Caco-2 (cell line): Measurements from ENCODE around the gene BTBD16. TPM values are rescaled to one million over a fixed set of nuclear protein-coding genes. Genes with fewer than 3 reads are reported as not detected.

Source experiments
- Bru-seq: library from RNA; stranded (reverse); fragments of 400-500 nt; gene quantifications from one replicate; lab custom pipeline; 2021; lab: Mats Ljungman, UMichigan
- BruChase-seq, 2 experiments: library from RNA; stranded (reverse); fragments of 400-500 nt; gene quantifications; one replicate each; lab custom pipeline; 2021; lab: Mats Ljungman, UMichigan
- BruUV-seq: library from RNA; stranded (reverse); fragments of 400-500 nt; replicated peaks from 2 replicates; lab custom pipeline; 2021; lab: Mats Ljungman, UMichigan
- CTCF ChIA-PET: fragments of 300-600 bp; sonication (Branson Sonifier 250); formaldehyde crosslinking; loops from one replicate; lab custom pipeline; 2022; ENCODE audit warnings: antibody characterized with exemption; lab: Charles Lee
- POLR2A ChIA-PET: fragments of 300-600 bp; sonication (Branson Sonifier 250); formaldehyde crosslinking; loops from one replicate; lab custom pipeline; 2022; ENCODE audit warnings: antibody characterized with exemption; lab: Charles Lee
- DNase-seq, 2 experiments: peaks; one replicate each; pipeline versions ENCODE4 v3.0.0 to v3.0.0-alpha.2; 2020 to 2022
- H3K27me3 ChIP-seq: replicated peaks from 2 replicates; pipeline ENCODE4 v1.6.0; 2011; ENCODE audit warnings: low read length; ENCODE audit not compliant: control insufficient read depth, insufficient read depth
- H3K36me3 ChIP-seq: 2 replicates; pipeline ENCODE4 v1.5.1; 2011; ENCODE audit warnings: low read length; ENCODE audit not compliant: control insufficient read depth, insufficient read depth
- H3K4me1 ChIP-seq: fragments of 250-450 bp; sonication (Bioruptor Pico); 2 replicates; pipeline ENCODE4 v1.5.1; 2020; ENCODE audit warnings: mild to moderate bottlenecking
- H3K4me3 ChIP-seq: 2 replicates; pipeline ENCODE4 v1.5.1; 2011; ENCODE audit warnings: low read depth, mild to moderate bottlenecking, control low read depth, low read length
- H3K9me3 ChIP-seq: fragments of 250-450 bp; sonication (Bioruptor Pico); 2 replicates; pipeline ENCODE4 v1.5.1; 2020; ENCODE audit warnings: mild to moderate bottlenecking, moderate library complexity
- H3K27ac Mint-ChIP-seq: one replicate; pipeline ENCODE4 v1.8.0; 2022; ENCODE audit warnings: mixed read lengths; ENCODE audit not compliant: unreplicated experiment
- H3K27me3 Mint-ChIP-seq: one replicate; pipeline ENCODE4 v1.8.0; 2022; ENCODE audit warnings: mixed read lengths; ENCODE audit not compliant: insufficient read depth, unreplicated experiment
- H3K36me3 Mint-ChIP-seq: one replicate; pipeline ENCODE4 v1.8.0; 2022; ENCODE audit warnings: mild to moderate bottlenecking, mixed read lengths; ENCODE audit not compliant: insufficient read depth, unreplicated experiment
- H3K4me1 Mint-ChIP-seq: one replicate; pipeline ENCODE4 v1.8.0; 2022; ENCODE audit warnings: low read depth, mixed read lengths; ENCODE audit not compliant: unreplicated experiment
- H3K4me3 Mint-ChIP-seq: one replicate; pipeline ENCODE4 v1.8.0; 2022; ENCODE audit warnings: mild to moderate bottlenecking, moderate library complexity, mixed read lengths; ENCODE audit not compliant: unreplicated experiment
- H3K9me3 Mint-ChIP-seq: one replicate; pipeline ENCODE4 v1.8.0; 2022; ENCODE audit warnings: mixed read lengths; ENCODE audit not compliant: unreplicated experiment
- CTCF ChIP-seq, 2 experiments: fragments of 200-600 bp in 1 of 2; IDR thresholded peaks; 1 replicate in 1 of 2; 2 replicates in 1 of 2; pipeline versions ENCODE4 v1.5.1 to v1.8.0; 2011 to 2022; ENCODE audit warnings: antibody characterized with exemption in 1 of 2, control low read depth in 1 of 2, inconsistent platforms in 1 of 2, low read depth in 1 of 2, low read length in 1 of 2, mild to moderate bottlenecking in 1 of 2, moderate library complexity in 1 of 2; ENCODE audit not compliant: insufficient read depth in 1 of 2, severe bottlenecking in 1 of 2, unreplicated experiment in 1 of 2
- intact Hi-C: fragments of 100-400 bp; cut with micrococcal nuclease; formaldehyde crosslinking; loops from one replicate; pipeline ENCODE4 v1.10.0; 2022; ENCODE audit not compliant: unreplicated experiment
- long read RNA-seq: library from polyadenylated mRNA; stranded (forward); transcript quantifications from one replicate; pipeline ENCODE4 v2.0.0, GENCODE V29; 2022
- total RNA-seq: library from RNA; stranded (reverse); gene quantifications from 2 replicates; pipeline ENCODE4 v1.2.3, GENCODE V29; 2022

BTBD16 gene
- not detected in 2 replicates for total RNA-seq
- percentile 38 among the genes with signal in this experiment for Bru-seq, nascent RNA
- percentile 37 among the genes with signal in this experiment for BruChase-seq, experiment 1, labeled RNA remaining after a 2-hour chase
- percentile 37 among the genes with signal in this experiment for BruChase-seq, experiment 2, labeled RNA remaining after a 6-hour chase
- long read RNA-seq = 0 reads

- no peak within 1 kb of the TSS for H3K27ac Mint-ChIP-seq
- Histone ChIP-seq H3K9me3 (no peaks in the 10 kb centered on the region), H3K4me3 (no peak within 1 kb of the TSS), H3K4me1 (peaks cover 28% of the 10 kb centered on the region), H3K36me3 (no peaks in the 10 kb centered on the region), H3K27me3 (no peaks in the 10 kb centered on the region)
- ChIA-PET POLR2A (no interaction called here), CTCF (no interaction called here)
- no peaks in the 10 kb centered on the region for H3K27me3 Mint-ChIP-seq
- H3K4me1 Mint-ChIP-seq = peaks cover 22% of the 10 kb centered on the region
- TF ChIP-seq CTCF (IDR thresholded peaks at IDR 0.05; ENCODE audit: insufficient read depth in 1 of 2, low read depth in 1 of 2, low read length in 1 of 2, severe bottlenecking in 1 of 2, unreplicated experiment in 1 of 2) = no peak
- intact Hi-C loops = no loop called here
- no TSS peak for BruUV-seq
- H3K36me3 Mint-ChIP-seq = peaks cover 35% of the 10 kb centered on the region
- H3K9me3 Mint-ChIP-seq = no peaks in the 10 kb centered on the region
- no peak within 1 kb of the TSS for H3K4me3 Mint-ChIP-seq
- DNase-seq = no peak
Measured at GRCh38 chr10:122271076-122271475, at the start of gene BTBD16. Gene BTBD16 (plus strand): TSS chr10:122271296. CDS start chr10:122275082, 3,786 bp downstream.

- Mint-ChIP-seq H3K27me3 (no peaks in the 10 kb centered on the region), H3K4me1 (no peaks in the 10 kb centered on the region), H3K9me3 (no peaks in the 10 kb centered on the region), H3K36me3 (peaks cover 76% of the 10 kb centered on the region), H3K27ac (no peak overlapping the region), H3K4me3 (no peak overlapping the region)
- Histone ChIP-seq H3K36me3 (peaks cover 4% of the 10 kb centered on the region), H3K4me1 (no peaks in the 10 kb centered on the region), H3K4me3 (no peak overlapping the region), H3K27me3 (no peaks in the 10 kb centered on the region), H3K9me3 (no peaks in the 10 kb centered on the region)
- CTCF ChIA-PET = no interaction called here
- BruUV-seq = no TSS peak
- no peak for DNase-seq
- intact Hi-C loops = no loop called here
- TF ChIP-seq CTCF (IDR thresholded peaks at IDR 0.05; ENCODE audit: insufficient read depth in 1 of 2, low read depth in 1 of 2, low read length in 1 of 2, severe bottlenecking in 1 of 2, unreplicated experiment in 1 of 2) = no peak
- POLR2A ChIA-PET = no interaction called here
Measured at GRCh38 chr10:122221958-122222357, 49.1 kb upstream of the BTBD16 start.

DNA sequence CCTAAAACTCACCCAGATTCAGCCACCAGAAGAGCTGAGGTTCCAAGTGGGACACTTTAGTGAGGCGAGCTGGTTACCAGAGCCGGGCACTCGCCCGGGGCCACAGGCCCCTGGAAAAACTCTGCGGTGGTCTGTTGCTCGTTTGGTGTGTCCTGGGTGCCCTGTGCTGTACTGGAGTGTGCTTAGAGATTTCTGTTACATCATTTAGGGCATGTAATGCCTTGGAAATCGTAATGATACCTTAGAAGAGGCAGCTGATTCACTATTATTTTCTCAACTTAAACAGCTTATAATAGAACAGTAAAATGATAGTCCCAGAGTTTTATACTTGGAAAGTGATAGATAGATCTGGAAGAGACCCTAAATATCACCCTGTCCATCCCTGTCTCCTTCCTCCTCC lies 48.5 kb upstream of the BTBD16 start:
- Mint-ChIP-seq H3K36me3 (peaks cover 75% of the 10 kb centered on the region), H3K27me3 (no peaks in the 10 kb centered on the region), H3K4me3 (no peak overlapping the region), H3K9me3 (no peaks in the 10 kb centered on the region), H3K27ac (no peak overlapping the region), H3K4me1 (no peaks in the 10 kb centered on the region)
- CTCF ChIA-PET = no interaction called here
- Histone ChIP-seq H3K36me3 (peaks cover 4% of the 10 kb centered on the region), H3K4me1 (no peaks in the 10 kb centered on the region), H3K27me3 (no peaks in the 10 kb centered on the region), H3K4me3 (no peak overlapping the region), H3K9me3 (no peaks in the 10 kb centered on the region)
- POLR2A ChIA-PET = no interaction called here
- no peak for DNase-seq
- TF ChIP-seq CTCF (IDR thresholded peaks at IDR 0.05; ENCODE audit: insufficient read depth in 1 of 2, low read depth in 1 of 2, low read length in 1 of 2, severe bottlenecking in 1 of 2, unreplicated experiment in 1 of 2) = no peak
- no TSS peak for BruUV-seq
- intact Hi-C loops = no loop called here
